Left lung (tissue), 10 donors: Measurements from ENCODE around the gene GMEB2. TPM values are rescaled to one million over a fixed set of nuclear protein-coding genes. Genes with fewer than 3 reads are reported as not detected.

ENCODE experiments used
- ATAC-seq: fragments of 200-7000 bp; cut with Tn5 transposase; one replicate; pipeline ENCODE4 v1.9.1; 2020; ENCODE audit warnings: moderate library complexity
- DNase-seq, 4 donors: peaks; one replicate each; pipeline ENCODE4 v3.0.0-alpha.2; 2013 to 2020
- H3K27ac ChIP-seq, 2 donors: fragments of 200-600 bp; sonication (generic) in 1 of 2; one replicate each; pipeline versions ENCODE4 v1.5.0 to v1.8.0; 2020 to 2021
- H3K27me3 ChIP-seq, 2 donors: fragments of 200-600 bp; sonication (generic) in 1 of 2; one replicate each; pipeline versions ENCODE4 v1.5.0 to v1.8.0; 2020 to 2021
- H3K36me3 ChIP-seq, 2 donors: fragments of 200-600 bp; sonication (generic) in 1 of 2; one replicate each; pipeline versions ENCODE4 v1.5.0 to v1.8.0; 2020 to 2021
- H3K4me1 ChIP-seq, 2 donors: fragments of 200-600 bp; one replicate each; pipeline ENCODE4 v1.8.0; 2021
- H3K4me3 ChIP-seq, 2 donors: fragments of 200-600 bp; sonication (generic) in 1 of 2; one replicate each; pipeline versions ENCODE4 v1.5.0 to v1.8.0; 2020 to 2021; ENCODE audit warnings: mild to moderate bottlenecking in 1 of 2
- H3K9me3 ChIP-seq, 2 donors: fragments of 200-600 bp; sonication (generic) in 1 of 2; one replicate each; pipeline versions ENCODE4 v1.5.0 to v1.8.0; 2020 to 2021
- CTCF ChIP-seq, 2 donors: fragments of 200-600 bp; sonication (generic) in 1 of 2; IDR thresholded peaks; one replicate each; pipeline versions ENCODE4 v1.5.0 to v1.8.0; 2021; ENCODE audit warnings: antibody characterized with exemption in 2 of 2
- intact Hi-C, 2 donors: fragments of 100-400 bp; cut with DNase I; formaldehyde crosslinking; loops; one replicate each; pipeline versions ENCODE4 v1.11.2 to v1.14.2; 2022
- polyA plus RNA-seq, 6 donors: library from polyadenylated mRNA; unstranded; fragments of 120-200 nt; gene quantifications; one replicate each; pipeline ENCODE4 v1.2.1, GENCODE V29; 2013; ENCODE audit not compliant: insufficient read length in 6 of 6
- total RNA-seq, 2 donors: library from RNA; stranded (reverse); fragmentation: NEBNext Ultra II Directional; extraction: Animal tissue kit (Norgen Biotek cat#: 25700); gene quantifications; one replicate each; pipeline ENCODE4 v1.2.1, GENCODE V29; 2021
- donor health status: DM: no; HTN: yes; CAD: no.
- donor health status: DM: no; HTN: no; CAD: no.

Gene GMEB2
- total and polyA plus RNA-seq, 8 donors = 8.1 to 12.4 (median 10.2) TPM

DNA sequence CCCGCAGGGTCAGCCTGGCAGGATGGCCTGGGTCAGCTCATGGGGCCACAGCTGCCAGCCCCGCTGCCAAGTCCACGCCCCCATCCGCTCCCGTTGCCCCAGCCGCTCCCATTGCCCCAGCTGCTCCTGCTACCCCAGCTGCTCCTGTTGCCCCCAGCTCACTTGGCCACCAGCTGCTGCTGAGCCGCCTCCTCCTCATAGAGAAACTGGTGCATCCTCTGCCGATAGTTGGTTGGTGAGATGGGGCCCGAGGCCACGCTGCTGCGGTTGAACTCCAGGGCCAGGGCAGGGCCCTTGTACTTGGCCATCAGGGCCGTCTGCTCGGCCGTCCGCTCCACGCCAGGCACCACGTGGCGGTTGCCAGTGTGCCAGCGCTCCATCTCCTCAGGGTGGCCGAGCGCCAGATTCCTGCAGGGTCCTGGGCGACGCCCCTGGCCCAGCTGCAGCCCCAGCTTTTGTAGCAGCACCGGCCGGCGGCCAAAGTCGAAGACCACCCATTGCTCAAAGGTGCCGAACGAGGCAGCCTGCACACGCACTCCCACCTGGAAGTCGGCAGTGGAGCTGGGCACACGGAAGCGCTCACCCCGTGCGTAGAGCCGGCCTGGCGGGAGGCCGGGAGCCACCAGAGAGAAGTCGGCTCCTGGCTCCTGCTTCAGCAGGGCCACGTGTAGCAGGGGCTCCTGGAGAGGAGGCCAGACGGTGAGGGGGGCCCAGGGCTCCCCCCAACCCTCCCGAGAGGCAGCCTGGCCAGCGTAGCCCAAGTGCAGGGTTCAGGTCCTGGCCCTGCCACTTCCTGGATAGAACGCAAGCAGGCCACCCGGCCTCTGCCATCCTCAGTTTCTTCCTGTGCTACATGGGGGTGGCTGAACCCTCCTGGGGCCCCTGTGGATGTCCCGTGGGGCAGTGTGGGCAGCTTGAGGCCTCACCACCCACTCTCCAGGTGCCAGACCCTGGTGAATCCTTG lies 57.6 kb downstream of the GMEB2 start:
- ATAC-seq (no peak), DNase-seq (peak in 1 of 4 donors; percentile 80)
- Histone ChIP-seq H3K4me3 (no peak overlapping the region), H3K27ac (peak overlapping the region in 1 of 2 donors; percentile 68), H3K36me3 (peaks cover 0 to 78% of the 10 kb centered on the region in 2 donors), H3K4me1 (peaks cover 0 to 53% of the 10 kb centered on the region in 2 donors), H3K27me3 (peaks cover 0 to 30% of the 10 kb centered on the region in 2 donors), H3K9me3 (no peaks in the 10 kb centered on the region)
- no peak for TF ChIP-seq CTCF (IDR thresholded peaks at IDR 0.05)
- intact Hi-C loops = no loop called here

DNA sequence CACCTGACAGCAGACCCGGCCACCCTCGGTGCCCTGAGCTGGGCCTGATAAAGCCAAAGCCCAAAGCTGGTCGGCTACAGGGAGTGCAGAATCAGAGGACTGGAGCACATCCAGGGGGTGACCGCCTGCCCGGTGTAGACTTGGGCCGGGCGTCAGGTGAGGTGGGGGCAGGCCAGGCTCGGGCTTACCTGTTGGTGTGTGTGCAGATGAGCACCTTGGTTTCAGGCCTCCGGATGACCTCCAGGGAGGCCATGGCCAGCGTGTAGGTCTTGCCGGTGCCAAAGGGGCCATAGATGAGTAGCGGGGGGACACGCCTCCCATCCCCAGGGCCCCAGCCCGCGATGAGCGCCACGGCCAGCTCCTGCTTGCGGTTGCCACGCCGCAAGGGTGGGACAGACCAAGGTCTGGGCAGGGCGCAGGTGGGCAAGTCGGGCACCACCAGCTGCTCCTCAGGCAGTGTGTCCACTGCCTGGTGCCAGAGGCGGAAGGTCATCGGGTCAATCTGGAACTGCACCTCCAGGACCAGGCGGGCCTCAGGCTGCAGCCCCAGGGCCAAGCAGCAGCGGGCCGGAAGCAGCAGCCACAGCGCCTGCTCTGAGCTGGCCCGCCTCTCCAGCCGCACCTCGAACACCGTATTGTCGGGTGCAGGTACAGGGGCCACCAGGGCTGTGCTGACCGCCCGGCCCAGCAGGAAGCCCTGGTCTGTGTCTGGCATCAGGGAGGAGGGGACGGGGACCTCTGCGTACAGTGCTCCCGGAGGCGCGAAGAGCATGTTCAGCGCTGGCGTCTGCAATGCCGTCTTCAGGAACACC lies 58.5 kb downstream of the GMEB2 start:
- peak overlapping the region in 1 of 2 donors; percentile 68 for H3K27ac ChIP-seq
- intact Hi-C loops = no loop called here
- peak overlapping the region in 1 of 2 donors; percentile 13 for H3K4me3 ChIP-seq
- DNase-seq (peak in 1 of 4 donors; percentile 85), ATAC-seq (no peak)
- no peaks in the 10 kb centered on the region for H3K9me3 ChIP-seq
- H3K4me1 ChIP-seq = peaks cover 0 to 51% of the 10 kb centered on the region in 2 donors
- TF ChIP-seq CTCF (IDR thresholded peaks at IDR 0.05) = no peak
- H3K27me3 ChIP-seq = peaks cover 0 to 39% of the 10 kb centered on the region in 2 donors
- peaks cover 0 to 87% of the 10 kb centered on the region in 2 donors for H3K36me3 ChIP-seq

DNA sequence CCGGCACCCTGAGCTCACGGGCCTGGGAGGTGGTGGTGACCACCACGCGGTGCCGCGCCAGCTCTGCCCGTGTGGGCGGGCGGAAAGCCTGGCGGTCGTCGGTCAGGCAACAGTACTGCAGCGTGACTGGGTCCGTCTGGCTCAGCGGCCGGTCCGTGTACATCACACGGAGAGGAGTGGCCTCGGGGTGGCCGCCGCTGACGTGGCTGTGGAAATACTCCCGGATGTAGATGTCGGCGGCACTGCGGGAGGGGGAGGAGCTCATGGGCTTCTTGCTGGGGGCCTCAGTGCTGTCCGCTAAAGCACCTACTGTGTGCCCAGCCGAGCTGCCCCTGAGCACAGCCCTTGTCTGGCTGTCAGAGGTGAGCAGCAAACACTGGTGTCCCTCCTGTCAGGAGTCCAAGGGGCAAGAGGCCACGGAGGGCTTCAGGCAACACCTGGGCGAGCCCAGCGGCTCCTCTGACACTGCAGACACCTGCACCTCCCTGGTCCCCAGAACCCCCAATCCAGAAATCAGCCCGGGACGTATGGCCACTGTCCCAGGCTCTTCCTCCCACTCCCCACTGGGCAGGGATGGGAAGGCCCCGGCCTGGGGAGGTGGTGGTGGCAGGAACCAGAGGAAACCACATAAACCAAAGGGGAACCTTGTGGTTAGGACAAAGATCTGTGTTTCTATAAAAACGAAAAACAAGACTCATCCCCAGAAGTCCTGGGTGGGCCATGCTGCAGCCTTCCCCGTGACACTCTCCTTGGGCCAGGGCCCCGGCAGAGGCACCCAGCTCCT lies 59.3 kb downstream of the GMEB2 start:
- H3K27me3 ChIP-seq = peaks cover 0 to 39% of the 10 kb centered on the region in 2 donors
- intact Hi-C loops = no loop called here
- no peak for TF ChIP-seq CTCF (IDR thresholded peaks at IDR 0.05)
- peak overlapping the region in 1 of 2 donors; percentile 68 for H3K27ac ChIP-seq
- H3K4me3 ChIP-seq = peak overlapping the region in 1 of 2 donors; percentile 13
- no peaks in the 10 kb centered on the region for H3K9me3 ChIP-seq
- H3K36me3 ChIP-seq = peaks cover 0 to 91% of the 10 kb centered on the region in 2 donors
- DNase-seq (peak in 2 of 4 donors; percentile 81 to 92), ATAC-seq (peak; percentile 61)
- H3K4me1 ChIP-seq = peaks cover 0 to 43% of the 10 kb centered on the region in 2 donors

DNA sequence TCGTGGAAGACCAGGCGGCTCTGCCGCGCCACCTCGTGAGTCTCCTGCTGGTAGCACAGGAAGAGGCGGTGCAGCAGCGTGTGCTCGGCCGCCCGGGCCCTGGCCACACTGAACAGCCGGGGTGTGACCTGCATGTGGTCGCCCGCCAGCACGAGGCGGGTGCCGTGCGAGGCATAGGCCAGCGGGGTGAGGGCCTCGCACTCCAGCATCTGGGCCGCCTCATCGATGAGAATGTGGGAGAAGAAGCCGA lies 59.8 kb downstream of the GMEB2 start:
- TF ChIP-seq CTCF (IDR thresholded peaks at IDR 0.05) = no peak
- peaks cover 0 to 39% of the 10 kb centered on the region in 2 donors for H3K27me3 ChIP-seq
- peaks cover 0 to 91% of the 10 kb centered on the region in 2 donors for H3K36me3 ChIP-seq
- no peak for DNase-seq
- peaks cover 0 to 38% of the 10 kb centered on the region in 2 donors for H3K4me1 ChIP-seq
- H3K9me3 ChIP-seq = no peaks in the 10 kb centered on the region
- H3K27ac ChIP-seq = peak overlapping the region in 1 of 2 donors; percentile 68
- peak overlapping the region in 1 of 2 donors; percentile 13 for H3K4me3 ChIP-seq
- intact Hi-C loops = no loop called here
- peak; percentile 7 for ATAC-seq
